Astrocyte (in vitro differentiated cells and primary cell): ENCODE data around the gene TET1.

ENCODE experiments used
- EZH2 ChIP-seq: IDR thresholded peaks from 2 replicates; pipeline ENCODE4 v1.6.1; 2012; ENCODE audit warnings: mild to moderate bottlenecking, low read length, inconsistent platforms; ENCODE audit not compliant: insufficient read depth
- TF ChIP-seq, protein P1 (sequence below): IDR thresholded peaks from 2 replicates; pipeline ENCODE4 v1.5.1; 2011; ENCODE audit warnings: low read depth, mild to moderate bottlenecking, inconsistent platforms, low read length, moderate library complexity; ENCODE audit not compliant: insufficient read depth

DNA sequence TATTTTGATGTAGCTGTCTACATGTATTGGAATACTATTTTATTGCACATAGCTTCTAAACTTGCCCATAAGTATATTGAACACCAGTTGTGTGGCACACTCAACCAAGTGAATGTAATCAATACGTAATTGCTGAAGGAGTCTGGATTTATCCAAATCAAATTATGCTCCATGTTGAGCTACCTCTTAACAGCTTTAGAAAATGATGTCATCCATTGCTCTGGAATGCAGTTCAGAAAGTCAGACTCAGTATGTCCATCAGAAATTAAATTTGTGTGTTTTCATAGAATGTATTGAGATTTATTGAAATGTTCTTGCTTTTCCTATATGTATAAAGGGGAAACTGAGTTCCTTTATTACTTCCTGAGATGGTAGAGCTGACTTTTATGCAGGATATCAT is 135.9 kb downstream of the TET1 start:
- TF ChIP-seq, protein P1, sequence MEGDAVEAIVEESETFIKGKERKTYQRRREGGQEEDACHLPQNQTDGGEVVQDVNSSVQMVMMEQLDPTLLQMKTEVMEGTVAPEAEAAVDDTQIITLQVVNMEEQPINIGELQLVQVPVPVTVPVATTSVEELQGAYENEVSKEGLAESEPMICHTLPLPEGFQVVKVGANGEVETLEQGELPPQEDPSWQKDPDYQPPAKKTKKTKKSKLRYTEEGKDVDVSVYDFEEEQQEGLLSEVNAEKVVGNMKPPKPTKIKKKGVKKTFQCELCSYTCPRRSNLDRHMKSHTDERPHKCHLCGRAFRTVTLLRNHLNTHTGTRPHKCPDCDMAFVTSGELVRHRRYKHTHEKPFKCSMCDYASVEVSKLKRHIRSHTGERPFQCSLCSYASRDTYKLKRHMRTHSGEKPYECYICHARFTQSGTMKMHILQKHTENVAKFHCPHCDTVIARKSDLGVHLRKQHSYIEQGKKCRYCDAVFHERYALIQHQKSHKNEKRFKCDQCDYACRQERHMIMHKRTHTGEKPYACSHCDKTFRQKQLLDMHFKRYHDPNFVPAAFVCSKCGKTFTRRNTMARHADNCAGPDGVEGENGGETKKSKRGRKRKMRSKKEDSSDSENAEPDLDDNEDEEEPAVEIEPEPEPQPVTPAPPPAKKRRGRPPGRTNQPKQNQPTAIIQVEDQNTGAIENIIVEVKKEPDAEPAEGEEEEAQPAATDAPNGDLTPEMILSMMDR, result no peak
- no peak for TF ChIP-seq EZH2
